Ammon's horn (tissue), 1 donor: ENCODE measurements around the gene TFDP1.

ENCODE experiments used
- DNase-seq: peaks from one replicate; pipeline ENCODE4 v3.0.0-alpha.2; 2016; ENCODE audit warnings: low spot score

The TFDP1 gene

GRCh38 chr13:113651511-113652403 lies 67.2 kb downstream of the TFDP1 start:
- DNase-seq, result no peak

DNA sequence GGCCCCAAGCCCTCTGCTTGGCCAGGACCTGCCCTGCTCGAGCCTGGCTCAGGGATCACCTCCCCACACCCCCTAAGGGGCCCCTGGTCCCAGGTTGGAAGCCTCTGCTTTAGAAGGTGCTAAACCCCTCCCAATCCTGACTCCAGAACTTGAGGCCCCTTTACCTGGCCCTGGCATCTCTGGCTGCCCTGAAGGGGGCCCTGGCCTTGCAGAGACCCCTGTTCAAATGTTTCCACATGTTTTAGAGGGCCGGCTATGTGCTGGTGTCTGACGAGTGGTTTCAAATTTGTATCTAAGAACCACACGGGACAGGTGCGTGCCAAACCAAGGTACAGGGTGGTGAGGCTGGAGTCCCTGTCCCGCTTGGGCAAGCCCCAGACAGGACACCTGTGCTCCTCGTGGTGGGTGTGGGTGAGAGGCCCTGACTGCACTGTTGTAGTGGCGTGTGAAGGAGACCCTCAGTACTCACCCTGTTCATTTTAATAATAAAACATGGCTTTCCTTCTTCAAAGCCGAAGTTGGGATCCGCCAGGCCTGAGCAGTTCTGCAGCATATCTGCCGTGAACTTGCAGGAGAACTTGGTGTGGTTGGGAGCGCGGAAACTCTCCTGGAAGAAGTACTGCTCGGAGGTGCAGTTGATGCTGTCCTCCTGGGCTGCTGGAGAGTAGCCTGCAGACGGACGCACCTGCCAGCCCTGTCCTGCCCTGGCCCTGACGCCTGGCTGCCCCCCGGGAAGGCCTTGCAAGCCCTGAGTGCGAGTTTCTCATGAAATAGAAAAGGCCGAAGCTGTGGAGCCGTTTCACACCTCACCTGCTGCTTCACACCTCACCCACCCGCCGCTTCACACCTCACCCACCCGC lies 68.1 kb downstream of the TFDP1 start:
- no peak for DNase-seq

DNA sequence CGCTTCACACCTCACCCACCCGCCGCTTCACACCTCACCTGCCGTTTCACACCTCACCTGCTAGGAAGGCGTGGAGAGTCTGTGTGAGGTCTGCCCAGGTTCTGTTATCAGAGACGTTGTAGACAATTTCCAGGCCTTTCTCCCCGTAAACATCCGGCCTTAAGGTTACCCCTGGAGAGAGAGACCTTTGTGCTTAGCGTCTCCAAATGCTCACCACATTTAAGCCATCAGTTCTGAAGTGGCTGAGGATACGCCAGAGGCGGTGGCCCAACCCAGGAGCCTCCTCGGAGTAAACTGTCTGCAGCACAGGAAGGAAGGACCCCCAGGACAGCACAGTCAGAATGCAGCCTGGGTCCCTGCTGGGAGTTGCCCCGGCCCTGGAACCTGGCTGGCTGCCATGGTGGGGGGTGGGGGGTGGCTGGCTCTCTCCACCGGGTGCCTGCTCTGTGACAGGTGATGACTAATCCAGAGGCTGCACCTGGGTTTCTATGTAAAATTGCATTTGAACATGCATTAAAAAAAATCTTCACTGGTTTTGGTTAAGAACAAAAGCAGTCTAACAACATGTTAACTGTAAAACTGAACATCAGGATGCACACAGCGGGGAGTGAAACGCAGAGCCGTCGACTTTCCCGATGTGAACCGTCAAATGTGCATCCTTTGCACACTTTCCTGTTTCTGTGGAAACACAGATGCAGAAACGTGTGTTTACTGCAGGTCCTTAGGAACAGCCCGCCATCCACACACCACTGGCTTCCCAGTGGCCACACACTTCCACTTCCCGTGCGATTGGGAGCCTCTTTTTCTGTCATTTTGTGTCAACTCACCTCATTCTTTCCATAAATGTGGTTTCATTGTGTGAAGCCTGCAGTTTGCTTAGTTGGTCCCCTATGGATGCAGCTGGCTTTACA lies 69.0 kb downstream of the TFDP1 start:
- no peak for DNase-seq

GRCh38 chr13:113654175-113654560 lies 69.6 kb downstream of the TFDP1 start:
- no peak for DNase-seq

GRCh38 chr13:113654591-113655345 lies 70.2 kb downstream of the TFDP1 start:
- no peak for DNase-seq

DNA sequence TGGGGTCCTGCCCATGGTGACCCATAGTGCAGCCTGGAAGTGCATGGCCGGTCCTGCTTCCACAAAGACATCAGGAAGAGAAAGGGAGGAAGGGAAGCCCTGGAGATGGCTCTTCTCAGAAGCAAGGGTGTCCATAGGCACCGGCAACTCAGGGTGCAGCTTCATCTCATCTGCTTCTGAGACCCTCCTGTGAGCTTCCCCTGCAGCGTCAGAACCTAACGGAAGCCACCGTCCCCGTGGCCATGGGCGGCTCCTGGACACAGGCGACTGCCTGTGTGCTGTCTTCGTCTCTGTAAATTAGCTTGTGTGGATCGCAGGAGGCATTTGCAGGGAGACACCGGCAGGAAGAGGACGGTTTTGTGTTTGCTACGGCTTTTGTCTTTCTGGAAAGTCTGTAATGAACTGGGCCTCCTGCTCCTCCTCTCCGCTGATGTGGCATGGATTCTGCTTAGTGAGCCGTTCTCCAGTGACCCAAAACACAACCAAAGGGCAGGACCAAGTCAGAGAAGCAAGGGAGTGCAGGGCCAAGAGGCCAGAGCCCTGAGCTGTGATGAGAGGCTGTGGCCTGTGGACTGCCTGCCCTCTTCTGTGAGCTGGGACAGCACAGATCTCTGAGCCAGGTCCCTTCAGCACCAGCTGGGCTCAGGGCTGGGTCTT lies 70.9 kb downstream of the TFDP1 start:
- no peak for DNase-seq

DNA sequence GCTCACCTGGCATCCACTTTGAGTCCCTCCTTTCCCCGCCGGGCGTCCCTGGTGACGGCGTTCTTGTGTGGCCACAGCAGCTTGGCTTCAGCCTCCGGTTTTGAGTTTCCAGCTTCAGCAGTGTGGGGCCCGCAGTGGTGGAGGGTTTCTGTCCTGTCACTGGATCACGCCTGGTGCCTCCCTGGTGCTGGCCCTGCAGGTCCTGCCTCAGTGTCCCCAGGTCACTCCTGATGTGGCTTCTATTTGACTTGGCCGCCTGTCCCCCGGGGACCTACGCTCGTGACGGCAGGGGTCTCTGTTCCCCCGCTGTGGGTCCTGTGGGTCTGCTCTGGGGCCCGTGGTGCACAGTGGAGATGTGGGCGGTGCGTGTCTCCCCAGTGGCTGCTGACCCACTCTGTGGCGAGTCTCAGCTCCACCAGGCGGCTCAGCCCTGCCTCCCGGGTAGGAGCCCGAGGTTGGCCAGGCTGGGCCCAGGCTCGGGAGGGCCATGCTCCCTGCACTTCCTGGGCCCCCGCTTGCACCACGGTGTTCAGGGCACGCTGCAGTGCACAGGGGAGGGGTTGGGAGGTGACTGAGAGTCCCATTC lies 71.5 kb downstream of the TFDP1 start:
- no peak for DNase-seq

GRCh38 chr13:113656831-113657671 lies 72.5 kb downstream of the TFDP1 start:
- no peak for DNase-seq

GRCh38 chr13:113657851-113658741 lies 73.5 kb downstream of the TFDP1 start, which contains the start of gene ATP4B:
ATP4B (minus strand) TSS chr13:113658198; CDS start chr13:113658144, 54 bp downstream.
- DNase-seq, result no peak

GRCh38 chr13:113658836-113659235 lies 74.3 kb downstream of the TFDP1 start:
- DNase-seq, result no peak

GRCh38 chr13:113659337-113659736 lies 74.8 kb downstream of the TFDP1 start:
- DNase-seq, result no peak

DNA sequence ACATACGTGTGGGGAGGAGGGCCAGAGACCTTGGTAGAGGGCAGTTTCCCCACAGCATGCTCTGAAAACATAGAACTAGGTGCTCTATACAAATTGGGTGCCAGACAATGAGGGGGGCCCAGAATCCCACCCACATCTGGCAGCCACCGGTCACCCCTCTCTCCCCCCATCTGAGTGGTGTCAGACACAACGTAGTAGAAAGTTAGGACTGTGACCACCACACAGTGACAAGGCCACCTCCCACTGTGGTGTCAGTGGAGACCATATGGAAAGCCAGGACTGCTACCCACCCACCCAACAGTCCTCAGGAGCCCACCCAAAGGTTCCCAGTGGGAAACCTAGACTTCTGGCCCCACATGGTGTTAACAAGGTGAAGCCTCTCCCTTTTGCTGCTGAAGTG lies 75.5 kb downstream of the TFDP1 start:
- DNase-seq, result no peak

DNA sequence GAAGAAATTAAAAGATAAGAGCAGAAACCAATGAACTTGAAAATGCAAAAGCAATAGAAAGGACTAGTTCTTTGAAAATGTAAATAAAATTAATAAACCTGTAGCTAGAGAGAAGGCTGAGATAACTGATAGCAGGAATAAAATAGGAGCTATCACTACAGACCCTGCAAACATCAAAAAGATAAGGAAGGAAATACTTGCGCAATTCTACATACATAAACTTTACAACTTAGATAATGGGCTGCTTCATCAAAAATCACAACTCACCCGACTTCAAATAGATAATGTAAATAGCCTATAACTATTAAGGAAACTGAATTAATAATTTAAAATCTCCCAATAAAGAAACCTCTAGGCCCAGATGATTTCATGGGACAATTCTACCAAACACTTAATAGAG lies 77.0 kb downstream of the TFDP1 start:
- DNase-seq, result no peak

DNA sequence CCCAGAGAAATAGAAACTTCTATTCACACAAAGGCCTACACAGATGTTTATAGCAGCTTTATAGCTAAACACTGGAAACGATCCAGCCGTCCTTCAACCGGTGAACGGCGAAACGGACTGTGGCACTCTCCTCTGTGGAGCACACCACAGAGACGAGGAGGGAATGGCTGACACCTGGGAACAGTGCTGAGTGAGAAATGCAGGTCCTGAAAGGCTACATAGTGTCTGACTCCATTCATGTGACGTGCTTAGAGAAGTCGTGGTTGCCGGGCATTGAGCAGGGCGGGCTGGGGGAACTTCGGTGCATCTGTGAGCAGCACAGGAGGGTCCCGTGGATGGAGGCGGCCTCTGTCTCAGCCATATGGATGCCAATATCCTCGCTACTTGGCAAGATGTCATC lies 79.4 kb downstream of the TFDP1 start:
- DNase-seq, result no peak

DNA sequence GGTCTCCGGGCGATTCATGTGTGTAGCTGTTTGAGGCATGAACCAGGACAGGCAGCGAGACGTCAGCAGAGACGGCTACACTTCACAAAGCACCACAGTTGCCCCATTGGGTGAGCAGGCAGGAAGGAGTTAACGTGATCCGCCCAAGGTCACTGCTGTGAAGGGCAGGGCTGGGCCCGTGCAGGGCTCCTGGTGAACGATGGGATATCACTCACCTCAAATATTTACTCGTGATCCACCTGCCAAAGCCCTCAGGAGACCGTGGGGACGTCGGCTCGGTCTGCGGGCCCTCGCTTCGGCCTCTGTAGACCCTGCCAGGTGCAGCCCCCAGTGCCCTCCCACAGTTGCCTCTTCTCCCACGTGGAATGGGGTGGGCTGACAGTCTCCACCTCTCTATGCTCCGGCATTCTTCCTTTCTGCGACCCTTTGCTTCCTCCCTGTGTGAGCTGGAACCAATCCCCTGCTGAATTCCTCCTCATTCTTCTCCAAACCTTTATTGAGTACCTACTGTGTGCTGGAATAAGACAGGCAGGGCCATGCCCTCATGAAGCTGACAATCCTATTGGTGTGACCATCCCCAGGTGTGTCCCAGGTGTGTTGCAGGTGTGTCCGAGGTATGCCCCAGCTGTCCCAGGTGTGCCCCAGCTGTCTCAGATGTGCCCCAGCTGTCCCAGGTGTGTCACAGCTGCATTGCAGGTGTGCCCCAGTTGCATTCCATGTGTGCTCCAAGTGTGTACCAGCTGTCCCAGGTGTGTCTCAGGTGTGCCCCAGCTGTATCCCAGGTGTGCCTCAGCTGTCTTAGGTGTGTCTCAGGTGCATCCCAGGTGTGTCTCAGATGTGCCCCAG lies 80.4 kb downstream of the TFDP1 start:
- no peak for DNase-seq

- DNase-seq, result no peak
These were observed 81.2 kb downstream of the TFDP1 start for GRCh38 chr13:113665597-113666328.

DNA sequence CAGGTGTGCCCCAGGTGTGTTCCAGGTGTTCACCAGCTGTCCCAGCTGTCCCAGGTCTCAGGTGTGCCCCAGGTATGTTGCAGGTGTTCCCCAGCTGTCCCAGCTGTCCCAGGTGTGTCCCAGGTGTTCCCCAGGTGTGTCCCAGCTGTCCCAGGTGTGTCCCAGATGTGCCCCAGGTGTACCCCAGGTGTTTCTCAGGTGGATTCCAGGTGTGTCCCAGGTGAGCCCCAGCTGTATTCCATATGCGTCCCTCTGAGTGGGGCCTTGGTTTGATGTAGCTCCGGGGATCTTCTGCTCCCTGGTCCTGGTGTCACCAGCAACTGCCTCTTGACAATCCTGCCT lies 81.7 kb downstream of the TFDP1 start:
- DNase-seq, result no peak
